ENCODE results near the gene GDPGP1. TPM values are rescaled to one million over a fixed set of nuclear protein-coding genes. Genes with fewer than 3 reads are reported as not detected.
"Not testable (repeated sequence)": the region's sequence is repeated elsewhere in the genome, so short reads cannot be mapped to it uniquely, and the experiment has no call there.

The GDPGP1 gene
- total RNA-seq, 6 experiments from 2014 or later, result 4.5 to 6.3 (median 5.2) TPM

DNA sequence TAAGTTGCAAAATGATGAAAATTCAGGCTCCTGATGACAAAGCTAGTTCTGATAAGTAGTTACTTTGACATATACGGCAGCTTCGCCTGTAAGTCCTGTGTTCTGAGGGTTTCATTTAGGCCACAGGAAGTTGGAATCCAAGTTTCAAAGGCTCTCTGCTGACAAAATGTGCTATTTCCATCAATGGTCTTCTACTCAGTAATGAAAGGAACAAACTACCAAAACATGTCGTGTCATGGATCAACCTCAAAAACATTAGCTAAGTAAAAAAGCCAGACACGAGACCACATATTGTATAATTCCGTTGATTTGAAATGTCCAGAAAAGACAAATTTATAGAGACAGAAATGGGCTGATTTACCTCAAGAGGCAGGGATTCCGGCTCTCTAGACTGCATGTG, 53.9 kb downstream of the GDPGP1 start:
- TF ChIP-seq, protein P1, sequence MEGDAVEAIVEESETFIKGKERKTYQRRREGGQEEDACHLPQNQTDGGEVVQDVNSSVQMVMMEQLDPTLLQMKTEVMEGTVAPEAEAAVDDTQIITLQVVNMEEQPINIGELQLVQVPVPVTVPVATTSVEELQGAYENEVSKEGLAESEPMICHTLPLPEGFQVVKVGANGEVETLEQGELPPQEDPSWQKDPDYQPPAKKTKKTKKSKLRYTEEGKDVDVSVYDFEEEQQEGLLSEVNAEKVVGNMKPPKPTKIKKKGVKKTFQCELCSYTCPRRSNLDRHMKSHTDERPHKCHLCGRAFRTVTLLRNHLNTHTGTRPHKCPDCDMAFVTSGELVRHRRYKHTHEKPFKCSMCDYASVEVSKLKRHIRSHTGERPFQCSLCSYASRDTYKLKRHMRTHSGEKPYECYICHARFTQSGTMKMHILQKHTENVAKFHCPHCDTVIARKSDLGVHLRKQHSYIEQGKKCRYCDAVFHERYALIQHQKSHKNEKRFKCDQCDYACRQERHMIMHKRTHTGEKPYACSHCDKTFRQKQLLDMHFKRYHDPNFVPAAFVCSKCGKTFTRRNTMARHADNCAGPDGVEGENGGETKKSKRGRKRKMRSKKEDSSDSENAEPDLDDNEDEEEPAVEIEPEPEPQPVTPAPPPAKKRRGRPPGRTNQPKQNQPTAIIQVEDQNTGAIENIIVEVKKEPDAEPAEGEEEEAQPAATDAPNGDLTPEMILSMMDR (IDR thresholded peaks at IDR 0.05), result no peak
- H3K4me1 Mint-ChIP-seq (ENCODE audit: low read depth), result no peaks in the 10 kb centered on the region
- no peak overlapping the region for H3K4me3 Mint-ChIP-seq
- H3K27me3 Mint-ChIP-seq (ENCODE audit: insufficient read depth), result no peaks in the 10 kb centered on the region
- no peak for DNase-seq
- no peaks in the 10 kb centered on the region for H3K9me3 Mint-ChIP-seq
- no peak overlapping the region for H3K27ac Mint-ChIP-seq
- no peaks in the 10 kb centered on the region for H3K36me3 Mint-ChIP-seq (ENCODE audit: low read depth)

GRCh38 chr15:90291679-90292356, 57.8 kb downstream of the GDPGP1 start:
- H3K27ac Mint-ChIP-seq, result no peak overlapping the region
- H3K4me1 Mint-ChIP-seq (ENCODE audit: low read depth), result no peaks in the 10 kb centered on the region
- H3K9me3 Mint-ChIP-seq, result no peaks in the 10 kb centered on the region
- peaks cover 7% of the 10 kb centered on the region; the same call in 1 of the 2 replicates for H3K27me3 Mint-ChIP-seq (ENCODE audit: insufficient read depth)
- TF ChIP-seq, protein P1 (IDR thresholded peaks at IDR 0.05), result no peak
- H3K36me3 Mint-ChIP-seq (ENCODE audit: low read depth), result no peaks in the 10 kb centered on the region
- H3K4me3 Mint-ChIP-seq, result no peak overlapping the region
- no peak for DNase-seq

DNA sequence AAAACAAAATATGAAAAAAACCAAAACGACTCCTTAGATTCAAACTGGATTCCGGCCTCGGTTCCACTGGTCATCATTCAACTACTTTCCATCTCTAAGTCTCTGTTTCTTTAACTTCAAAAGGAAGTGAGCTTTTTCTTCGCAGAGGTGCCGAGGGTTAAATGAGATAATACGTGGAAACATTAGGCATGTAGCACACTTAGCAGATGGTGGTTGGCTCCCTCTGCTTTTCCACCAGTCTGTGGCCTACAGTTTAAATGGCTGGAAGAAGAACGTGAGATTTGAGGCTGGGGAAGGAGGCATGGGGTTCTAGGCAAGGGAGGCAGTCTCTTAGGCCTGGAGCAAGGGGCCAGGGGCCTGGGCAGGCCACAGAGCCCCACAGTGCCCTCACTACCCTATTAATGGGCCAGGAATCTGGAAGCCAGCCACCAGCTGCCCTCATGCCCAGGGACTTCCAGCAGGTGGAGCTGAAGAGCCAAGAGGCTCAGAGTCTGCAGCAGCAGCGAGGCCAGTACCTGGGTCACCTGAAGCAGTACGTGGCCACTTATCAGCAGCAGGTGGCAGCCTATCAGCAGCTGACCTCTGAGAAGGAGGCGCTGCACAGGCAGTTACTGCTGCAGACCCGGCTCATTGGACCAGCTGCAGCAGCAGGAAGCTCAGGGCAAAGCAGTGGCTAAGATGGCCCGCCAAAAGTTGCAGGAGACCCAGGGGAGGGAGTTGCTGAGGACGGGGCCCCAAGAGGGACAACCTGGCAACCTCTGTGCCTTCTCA, 59.2 kb downstream of the GDPGP1 start:
- not testable (repeated sequence) for H3K36me3 Mint-ChIP-seq (ENCODE audit: low read depth); H3K4me1 Mint-ChIP-seq (ENCODE audit: low read depth); H3K9me3 Mint-ChIP-seq; H3K27ac Mint-ChIP-seq; H3K27me3 Mint-ChIP-seq (ENCODE audit: insufficient read depth); H3K4me3 Mint-ChIP-seq
- TF ChIP-seq, protein P1 (IDR thresholded peaks at IDR 0.05), result peak; percentile 88
- peak; percentile 44 for DNase-seq

- Mint-ChIP-seq H3K27me3 (ENCODE audit: insufficient read depth) (peaks cover 7% of the 10 kb centered on the region; the same call in 1 of the 2 replicates), H3K4me3 (no peak overlapping the region), H3K36me3 (ENCODE audit: low read depth) (no peaks in the 10 kb centered on the region), H3K9me3 (no peaks in the 10 kb centered on the region), H3K4me1 (ENCODE audit: low read depth) (no peaks in the 10 kb centered on the region), H3K27ac (no peak overlapping the region)
- TF ChIP-seq, protein P1 (IDR thresholded peaks at IDR 0.05), result no peak
- no peak for DNase-seq
Observed at GRCh38 chr15:90294159-90294558, 60.1 kb downstream of the GDPGP1 start.

DNA sequence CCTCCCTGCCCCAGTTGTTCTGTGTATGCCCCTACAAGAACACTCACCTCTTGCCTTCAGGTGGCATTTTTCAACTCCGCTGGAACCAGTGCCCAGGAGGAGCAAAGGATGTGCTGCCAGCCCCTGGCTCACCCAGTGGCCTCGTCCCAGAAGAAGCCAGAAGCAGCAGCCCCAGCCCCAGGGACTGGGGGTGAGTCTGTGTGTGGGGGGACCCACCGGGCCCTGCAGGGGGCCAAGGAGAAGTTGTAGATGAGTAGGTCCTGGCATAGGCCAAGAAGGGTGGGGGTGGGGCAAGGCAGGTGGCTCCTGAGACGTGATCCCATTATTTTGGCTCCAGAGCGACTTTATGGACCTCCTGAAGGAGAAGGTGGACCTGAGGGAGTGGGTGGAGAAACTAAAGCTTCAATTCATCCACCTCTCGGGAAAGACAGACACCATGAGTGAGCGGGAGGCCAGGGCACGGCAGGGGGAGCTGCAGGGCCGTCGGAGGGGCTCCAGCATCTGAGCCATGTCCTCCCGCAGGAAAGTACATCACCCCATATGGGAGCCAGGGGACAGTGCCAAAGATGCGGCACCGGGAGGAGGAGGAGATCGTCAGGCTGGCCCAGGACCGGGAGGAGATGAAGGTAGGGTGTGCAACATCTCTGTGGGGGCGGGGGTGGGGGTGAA, 60.7 kb downstream of the GDPGP1 start:
- H3K27me3 Mint-ChIP-seq (ENCODE audit: insufficient read depth), result peaks cover 7% of the 10 kb centered on the region; the same call in 1 of the 2 replicates
- DNase-seq, result no peak
- H3K9me3 Mint-ChIP-seq, result no peaks in the 10 kb centered on the region
- H3K36me3 Mint-ChIP-seq (ENCODE audit: low read depth), result no peaks in the 10 kb centered on the region
- no peak overlapping the region for H3K27ac Mint-ChIP-seq
- no peaks in the 10 kb centered on the region for H3K4me1 Mint-ChIP-seq (ENCODE audit: low read depth)
- no peak overlapping the region for H3K4me3 Mint-ChIP-seq
- TF ChIP-seq, protein P1 (IDR thresholded peaks at IDR 0.05), result no peak
